Endothelial cell of umbilical vein (primary cell): ENCODE results near the gene CCDC171. TPM values are rescaled to one million over a fixed set of nuclear protein-coding genes. Genes with fewer than 3 reads are reported as not detected.

Source experiments
- BruUV-seq: library from RNA; stranded (reverse); fragments of 400-500 nt; replicated peaks from 2 replicates; lab custom pipeline; 2021; lab: Mats Ljungman, UMichigan
- CTCF ChIA-PET: fragments of 300-600, 350-600 bp; sonication (Branson Sonifier 250); formaldehyde crosslinking; loops from one replicate; lab custom pipeline; 2021; ENCODE audit warnings: antibody characterized with exemption, inconsistent platforms; lab: Charles Lee
- POLR2A ChIA-PET: fragments of 300-600, 350-600 bp; sonication (Branson Sonifier 250); formaldehyde crosslinking; loops from one replicate; lab custom pipeline; 2021; ENCODE audit warnings: antibody characterized with exemption, inconsistent platforms; lab: Charles Lee
- DNase-seq: peaks from one replicate; pipeline ENCODE4 v3.0.0-alpha.2; 2011; ENCODE audit warnings: low read depth, low spot score
- FAIRE-seq: peaks from 2 replicates; lab custom pipeline; 2011; peaks lifted over from hg19 to GRCh38; lab: Jason Lieb, UNC
- H2AFZ ChIP-seq: 2 replicates; pipeline ENCODE4 v1.6.0; 2012; ENCODE audit warnings: low read depth, low read length, control low read depth, inconsistent platforms
- H3K27ac ChIP-seq: 2 replicates; pipeline ENCODE4 v1.5.1; 2011; ENCODE audit warnings: low read depth, mild to moderate bottlenecking, control low read depth, low read length, moderate library complexity; ENCODE audit not compliant: insufficient read depth
- H3K27me3 ChIP-seq, 2 experiments: 2 replicates each; pipeline versions ENCODE4 v1.6.0 to v1.6.1; 2011; ENCODE audit warnings: low read length in 2 of 2, mixed read lengths in 1 of 2; ENCODE audit not compliant: control insufficient read depth in 2 of 2, insufficient read depth in 2 of 2
- H3K36me3 ChIP-seq, 2 experiments: 2 replicates in 1 of 2; 3 replicates in 1 of 2; pipeline ENCODE4 v1.5.1; 2011; ENCODE audit warnings: low read length in 2 of 2, mild to moderate bottlenecking in 1 of 2, moderate library complexity in 1 of 2; ENCODE audit not compliant: control insufficient read depth in 2 of 2, insufficient read depth in 2 of 2; ENCODE audit errors: extremely low read depth in 1 of 2
- H3K4me1 ChIP-seq: 3 replicates; pipeline ENCODE4 v1.5.1; 2011; ENCODE audit warnings: mild to moderate bottlenecking, low read length; ENCODE audit not compliant: control insufficient read depth, insufficient read depth; ENCODE audit errors: extremely low read depth
- H3K4me2 ChIP-seq: 2 replicates; pipeline ENCODE4 v1.6.1; 2011; ENCODE audit warnings: low read length, control low read depth, mixed read lengths; ENCODE audit not compliant: insufficient read depth
- H3K4me3 ChIP-seq, 3 experiments: fragments of 200-600 bp in 1 of 3; sonication (generic), shearing (Covaris generic) in 1 of 3; replicated peaks in 1 of 3; 2 replicates each; pipeline ENCODE4 v1.5.1; 2011 to 2016; ENCODE audit warnings: control low read depth in 3 of 3, low read length in 3 of 3, mild to moderate bottlenecking in 2 of 3, inconsistent platforms in 1 of 3, low read depth in 1 of 3, moderate library complexity in 1 of 3; ENCODE audit not compliant: insufficient read depth in 1 of 3
- H3K79me2 ChIP-seq: 2 replicates; pipeline ENCODE4 v1.6.0; 2012; ENCODE audit warnings: low read length, inconsistent platforms; ENCODE audit not compliant: control insufficient read depth, insufficient read depth
- H3K9ac ChIP-seq: replicated peaks from 2 replicates; pipeline ENCODE3; 2011; ENCODE audit warnings: low read length, control low read depth; ENCODE audit not compliant: insufficient read depth; ENCODE audit errors: extremely low read depth
- H3K9me1 ChIP-seq: replicated peaks from 3 replicates; pipeline ENCODE4 v1.6.0; 2011; ENCODE audit warnings: mild to moderate bottlenecking, low read length; ENCODE audit not compliant: control insufficient read depth, insufficient read depth; ENCODE audit errors: extremely low read depth
- H3K9me3 ChIP-seq: replicated peaks from 2 replicates; pipeline ENCODE4 v1.5.1; 2012; ENCODE audit warnings: low read length, inconsistent platforms; ENCODE audit not compliant: control insufficient read depth, insufficient read depth
- H4K20me1 ChIP-seq: replicated peaks from 2 replicates; pipeline ENCODE3; 2011; ENCODE audit warnings: mild to moderate bottlenecking, low read length; ENCODE audit not compliant: control insufficient read depth, insufficient read depth; ENCODE audit errors: extremely low read depth
- EZH2 ChIP-seq: IDR thresholded peaks from 2 replicates; pipeline ENCODE4 v1.6.1; 2012; ENCODE audit warnings: borderline replicate concordance, low read depth, mild to moderate bottlenecking, moderate library complexity, low read length, inconsistent platforms; ENCODE audit not compliant: severe bottlenecking
- FOS ChIP-seq: IDR thresholded peaks from 2 replicates; pipeline ENCODE4 v1.6.1; 2011; ENCODE audit warnings: mild to moderate bottlenecking, low read length, moderate library complexity, borderline replicate concordance; ENCODE audit not compliant: insufficient read depth
- GATA2 ChIP-seq: IDR thresholded peaks from 2 replicates; pipeline ENCODE4 v1.7.0; 2011; ENCODE audit warnings: low read depth, mild to moderate bottlenecking, moderate library complexity, mixed read lengths, low read length; ENCODE audit not compliant: insufficient read length, insufficient read depth
- JUN ChIP-seq: IDR thresholded peaks from 2 replicates; pipeline ENCODE4 v1.6.1; 2011; ENCODE audit warnings: borderline replicate concordance, low read depth; ENCODE audit not compliant: insufficient read length, insufficient read depth
- MAX ChIP-seq: IDR thresholded peaks from 2 replicates; pipeline ENCODE4 v1.6.1; 2011; ENCODE audit not compliant: insufficient read depth, insufficient read length
- MYC ChIP-seq: IDR thresholded peaks from one replicate; pipeline ENCODE4 v1.6.1; 2011; ENCODE audit warnings: mild to moderate bottlenecking, low read depth, low read length
- POLR2A ChIP-seq: IDR thresholded peaks from 2 replicates; pipeline ENCODE4 v1.6.1; 2012; ENCODE audit warnings: low read depth, mild to moderate bottlenecking, control low read depth, low read length
- POLR2AphosphoS5 ChIP-seq: IDR thresholded peaks from 2 replicates; pipeline ENCODE4 v1.6.1; 2012; ENCODE audit warnings: low read depth, mild to moderate bottlenecking, control low read depth, low read length, moderate library complexity; ENCODE audit not compliant: insufficient read depth
- dilution Hi-C: fragments of 300-500 bp; cut with MboI; formaldehyde crosslinking; loops from one replicate; pipeline ENCODE4 v1.15.0; 2019; ENCODE audit warnings: low sequenced_read_pairs; ENCODE audit not compliant: extremely low pct_ligation_motif_present
- intact Hi-C: fragments of 100-400 bp; cut with micrococcal nuclease; formaldehyde crosslinking; loops from one replicate; pipeline ENCODE4 v1.10.0; 2022
- polyA plus RNA-seq, 4 experiments: library from polyadenylated mRNA; depleted of rRNA in 3 of 4; stranded (reverse) in 3 of 4; unstranded in 1 of 4; fragments of >200 nt; gene quantifications; 2 replicates each; pipeline versions ENCODE4 v1.2.1 to v1.2.3, GENCODE V29; 2011 to 2012; ENCODE audit warnings: missing spikeins in 1 of 4
- total RNA-seq: library from RNA; stranded (reverse); gene quantifications from 2 replicates; pipeline ENCODE4 v1.2.3, GENCODE V29; 2021
- TF ChIP-seq, protein P1 (sequence below), 2 donors: IDR thresholded peaks; 1 replicate in 1 of 2; 2 replicates in 1 of 2; pipeline ENCODE4 v1.5.1; 2011; ENCODE audit warnings: low read length in 2 of 2, mild to moderate bottlenecking in 2 of 2, moderate library complexity in 2 of 2, control low read depth in 1 of 2, inconsistent platforms in 1 of 2, low read depth in 1 of 2; ENCODE audit not compliant: insufficient read depth in 1 of 2; ENCODE audit errors: extremely low read depth in 1 of 2

CCDC171 gene
- total and polyA plus RNA-seq, 2 donors (not counting 3 experiments of a cell fraction or from before 2014, with no cell fraction given) = 0.58 to 1.4 TPM

DNA sequence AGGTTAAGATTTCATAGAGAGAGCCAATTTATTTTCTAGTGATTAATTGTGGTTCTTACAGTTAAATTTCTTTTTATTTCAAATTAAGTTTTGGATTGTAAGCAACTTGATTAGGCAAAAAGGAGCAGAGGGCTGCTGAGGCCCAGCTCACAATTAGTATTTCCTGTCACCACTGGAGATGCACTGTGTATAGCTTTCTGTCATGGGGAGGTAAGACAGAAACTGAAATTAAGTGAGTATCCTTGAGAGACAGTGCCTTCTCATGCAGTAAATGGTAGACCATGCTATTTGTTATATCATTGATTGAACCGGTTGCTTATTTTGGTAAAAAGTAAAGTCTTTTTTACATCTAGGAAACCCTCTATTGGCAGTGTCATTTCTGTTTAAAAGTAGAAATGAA is 190.7 kb downstream of the CCDC171 start:
- Histone ChIP-seq H2AFZ (no peak overlapping the region), H3K4me3 (no peak overlapping the region), H3K36me3 (no peaks in the 10 kb centered on the region), H3K4me1 (peaks cover 4% of the 10 kb centered on the region), H4K20me1 (no peaks in the 10 kb centered on the region), H3K9ac (no peak overlapping the region), H3K9me3 (no peaks in the 10 kb centered on the region), H3K9me1 (no peaks in the 10 kb centered on the region), H3K27ac (no peak overlapping the region), H3K4me2 (no peak overlapping the region), H3K27me3 (no peaks in the 10 kb centered on the region), H3K79me2 (no peaks in the 10 kb centered on the region)
- ChIA-PET CTCF (interaction anchor here (1.2 kb wide), 1 partner anchor 11 kb away, joined by 3 read pairs; no protein-coding TSS in a partner anchor), POLR2A (no interaction called here)
- TF ChIP-seq, protein P1, sequence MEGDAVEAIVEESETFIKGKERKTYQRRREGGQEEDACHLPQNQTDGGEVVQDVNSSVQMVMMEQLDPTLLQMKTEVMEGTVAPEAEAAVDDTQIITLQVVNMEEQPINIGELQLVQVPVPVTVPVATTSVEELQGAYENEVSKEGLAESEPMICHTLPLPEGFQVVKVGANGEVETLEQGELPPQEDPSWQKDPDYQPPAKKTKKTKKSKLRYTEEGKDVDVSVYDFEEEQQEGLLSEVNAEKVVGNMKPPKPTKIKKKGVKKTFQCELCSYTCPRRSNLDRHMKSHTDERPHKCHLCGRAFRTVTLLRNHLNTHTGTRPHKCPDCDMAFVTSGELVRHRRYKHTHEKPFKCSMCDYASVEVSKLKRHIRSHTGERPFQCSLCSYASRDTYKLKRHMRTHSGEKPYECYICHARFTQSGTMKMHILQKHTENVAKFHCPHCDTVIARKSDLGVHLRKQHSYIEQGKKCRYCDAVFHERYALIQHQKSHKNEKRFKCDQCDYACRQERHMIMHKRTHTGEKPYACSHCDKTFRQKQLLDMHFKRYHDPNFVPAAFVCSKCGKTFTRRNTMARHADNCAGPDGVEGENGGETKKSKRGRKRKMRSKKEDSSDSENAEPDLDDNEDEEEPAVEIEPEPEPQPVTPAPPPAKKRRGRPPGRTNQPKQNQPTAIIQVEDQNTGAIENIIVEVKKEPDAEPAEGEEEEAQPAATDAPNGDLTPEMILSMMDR (IDR thresholded peaks at IDR 0.05; ENCODE audit: extremely low read depth in 1 of 2, insufficient read depth in 1 of 2, low read depth in 1 of 2, low read length in 2 of 2) = no peak
- TF ChIP-seq POLR2AphosphoS5 (no peak), MYC (no peak), POLR2A (no peak), JUN (no peak), GATA2 (no peak), FOS (no peak), EZH2 (no peak), MAX (no peak)
- dilution Hi-C loops (no loop called here), intact Hi-C loops (no loop called here)
- no TSS peak for BruUV-seq
- DNase-seq (no peak), FAIRE-seq (no peak)
